ENCODE measurements around the gene ISCA2. TPM values are rescaled to one million over a fixed set of nuclear protein-coding genes. Genes with fewer than 3 reads are reported as not detected.

ISCA2 gene
- total and polyA plus RNA-seq, 2 experiments from 2014 or later: 21.5 to 80.2 TPM

- WGBS (ENCODE audit: low lambda C conversion rate, missing lambda C conversion rate): 81% methylated on average over 10 of the region's 10 CpGs
Observed at GRCh38 chr14:74527736-74528280, 34.2 kb downstream of the ISCA2 start.

GRCh38 chr14:74528406-74528805 is 34.8 kb downstream of the ISCA2 start:
- no peak overlapping the region for H3K4me2 ChIP-seq
- no peak for TF ChIP-seq CTCF (IDR thresholded peaks at IDR 0.05; ENCODE audit: poor library complexity)
- H3K36me3 ChIP-seq (replicated peaks; ENCODE audit: insufficient read depth, low read depth): no peaks in the 10 kb centered on the region
- no peak overlapping the region for H3K27ac ChIP-seq
- no peaks in the 10 kb centered on the region for H4K20me1 ChIP-seq (ENCODE audit: insufficient read depth, poor library complexity, severe bottlenecking)
- no peaks in the 10 kb centered on the region for H3K79me2 ChIP-seq
- no peak overlapping the region for H2AFZ ChIP-seq
- no peak overlapping the region for H3K4me3 ChIP-seq
- no peak for DNase-seq (ENCODE audit: low spot score)
- H3K4me1 ChIP-seq (ENCODE audit: insufficient read depth): no peaks in the 10 kb centered on the region
- 94% methylated on average over 14 of the region's 14 CpGs for WGBS (ENCODE audit: low lambda C conversion rate, missing lambda C conversion rate)
- H3K9me2 ChIP-seq (replicated peaks; ENCODE audit: insufficient read depth): no peaks in the 10 kb centered on the region
- no peaks in the 10 kb centered on the region for H3K9me3 ChIP-seq (ENCODE audit: low read depth)
- H3K27me3 ChIP-seq: no peaks in the 10 kb centered on the region

More at GRCh38 chr14:74527736-74528280, 34.2 kb downstream of the ISCA2 start:
- H4K20me1 ChIP-seq (ENCODE audit: insufficient read depth, poor library complexity, severe bottlenecking): no peaks in the 10 kb centered on the region
- no peak overlapping the region for H2AFZ ChIP-seq
- H3K27me3 ChIP-seq: no peaks in the 10 kb centered on the region
- TF ChIP-seq CTCF (IDR thresholded peaks at IDR 0.05; ENCODE audit: poor library complexity) (no peak), EZH2phosphoT487 (IDR thresholded peaks at IDR 0.05; ENCODE audit: low read depth, severe bottlenecking, unreplicated experiment) (no peak), EZH2 (IDR thresholded peaks at IDR 0.05; ENCODE audit: borderline replicate concordance) (no peak)
- H3K4me1 ChIP-seq (ENCODE audit: insufficient read depth): no peaks in the 10 kb centered on the region
- DNase-seq (ENCODE audit: low spot score): no peak
- H3K9me3 ChIP-seq (ENCODE audit: low read depth): no peaks in the 10 kb centered on the region
- H3K36me3 ChIP-seq (replicated peaks; ENCODE audit: insufficient read depth, low read depth): no peaks in the 10 kb centered on the region
- no peaks in the 10 kb centered on the region for H3K9me2 ChIP-seq (replicated peaks; ENCODE audit: insufficient read depth)
- no peak overlapping the region for H3K4me3 ChIP-seq
- H3K4me2 ChIP-seq: no peak overlapping the region
- no peaks in the 10 kb centered on the region for H3K79me2 ChIP-seq
- no peak overlapping the region for H3K27ac ChIP-seq

DNA sequence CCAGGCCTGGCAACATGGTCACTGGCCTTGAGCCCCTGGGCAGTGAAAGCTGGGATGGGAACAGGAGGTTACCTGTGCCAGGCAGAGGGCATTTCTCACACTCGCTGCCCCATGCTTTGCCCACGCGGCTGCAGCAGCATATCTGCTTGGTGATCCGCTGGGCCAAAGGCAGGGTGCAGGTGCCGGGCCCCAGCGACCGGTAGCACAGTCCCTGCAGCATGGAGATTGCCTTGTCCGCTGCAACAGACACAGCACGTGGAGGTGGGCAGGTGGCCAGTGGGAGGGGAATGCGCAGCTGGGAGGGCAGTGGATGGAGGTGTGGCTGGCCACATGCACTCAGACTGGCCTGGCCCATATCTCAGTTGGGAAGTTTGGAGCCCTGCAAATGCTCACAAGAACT is 35.3 kb downstream of the ISCA2 start:
- Histone ChIP-seq H3K27ac (no peak overlapping the region), H3K36me3 (replicated peaks; ENCODE audit: insufficient read depth, low read depth) (no peaks in the 10 kb centered on the region), H3K9me3 (ENCODE audit: low read depth) (no peaks in the 10 kb centered on the region), H3K9me2 (replicated peaks; ENCODE audit: insufficient read depth) (no peaks in the 10 kb centered on the region), H2AFZ (no peak overlapping the region), H3K4me3 (no peak overlapping the region), H3K27me3 (no peaks in the 10 kb centered on the region), H4K20me1 (ENCODE audit: insufficient read depth, poor library complexity, severe bottlenecking) (no peaks in the 10 kb centered on the region), H3K4me1 (ENCODE audit: insufficient read depth) (no peaks in the 10 kb centered on the region), H3K79me2 (no peaks in the 10 kb centered on the region), H3K4me2 (no peak overlapping the region)
- WGBS (ENCODE audit: low lambda C conversion rate, missing lambda C conversion rate): 96% methylated on average over 10 of the region's 10 CpGs
- TF ChIP-seq EZH2 (IDR thresholded peaks at IDR 0.05; ENCODE audit: borderline replicate concordance): no peak
- no peak for TF ChIP-seq EZH2phosphoT487 (IDR thresholded peaks at IDR 0.05; ENCODE audit: low read depth, severe bottlenecking, unreplicated experiment)
- TF ChIP-seq CTCF (IDR thresholded peaks at IDR 0.05; ENCODE audit: poor library complexity): no peak
- DNase-seq (ENCODE audit: low spot score): no peak

GRCh38 chr14:74531006-74531405 is 37.4 kb downstream of the ISCA2 start:
- Histone ChIP-seq H3K9me3 (ENCODE audit: low read depth) (no peaks in the 10 kb centered on the region), H2AFZ (no peak overlapping the region), H3K4me1 (ENCODE audit: insufficient read depth) (no peaks in the 10 kb centered on the region), H3K27ac (no peak overlapping the region), H3K79me2 (no peaks in the 10 kb centered on the region), H3K4me3 (no peak overlapping the region), H3K27me3 (no peaks in the 10 kb centered on the region), H4K20me1 (ENCODE audit: insufficient read depth, poor library complexity, severe bottlenecking) (no peaks in the 10 kb centered on the region), H3K4me2 (no peak overlapping the region), H3K36me3 (replicated peaks; ENCODE audit: insufficient read depth, low read depth) (no peaks in the 10 kb centered on the region), H3K9me2 (replicated peaks; ENCODE audit: insufficient read depth) (no peaks in the 10 kb centered on the region)
- no peak for DNase-seq (ENCODE audit: low spot score)
- 93% methylated on average over 3 of the region's 3 CpGs for WGBS (ENCODE audit: low lambda C conversion rate, missing lambda C conversion rate)
- TF ChIP-seq CTCF (IDR thresholded peaks at IDR 0.05; ENCODE audit: poor library complexity): no peak
- no peak for TF ChIP-seq EZH2 (IDR thresholded peaks at IDR 0.05; ENCODE audit: borderline replicate concordance)
- TF ChIP-seq EZH2phosphoT487 (IDR thresholded peaks at IDR 0.05; ENCODE audit: low read depth, severe bottlenecking, unreplicated experiment): no peak

All from hepatocyte (in vitro differentiated cells).